AG04449 (cell line): ENCODE results near the gene TRPC6.

Experiments used
- CTCF ChIA-PET: fragments of 350-600 bp; formaldehyde crosslinking; extraction: SDS; loops from one replicate; lab custom pipeline; 2021; ENCODE audit warnings: antibody characterized with exemption; lab: Yijun Ruan, JAX
- POLR2A ChIA-PET: fragments of 400-600, 350-600 bp; formaldehyde crosslinking; extraction: SDS; loops from one replicate; lab custom pipeline; 2020; ENCODE audit warnings: antibody characterized with exemption, inconsistent platforms; lab: Yijun Ruan, JAX
- DNase-seq: peaks from one replicate; pipeline ENCODE4 v3.0.0-alpha.2; 2010; ENCODE audit warnings: low read depth, low spot score
- H3K4me3 ChIP-seq: 2 replicates; pipeline ENCODE4 v1.5.1; 2011; ENCODE audit warnings: low read depth, mild to moderate bottlenecking, control low read depth, low read length
- TF ChIP-seq, protein P1 (sequence below): IDR thresholded peaks from one replicate; pipeline ENCODE4 v1.5.1; 2011; ENCODE audit warnings: mild to moderate bottlenecking, moderate library complexity, low read length, control low read depth, inconsistent platforms; ENCODE audit not compliant: insufficient read depth; ENCODE audit errors: missing control alignments

The TRPC6 gene

DNA sequence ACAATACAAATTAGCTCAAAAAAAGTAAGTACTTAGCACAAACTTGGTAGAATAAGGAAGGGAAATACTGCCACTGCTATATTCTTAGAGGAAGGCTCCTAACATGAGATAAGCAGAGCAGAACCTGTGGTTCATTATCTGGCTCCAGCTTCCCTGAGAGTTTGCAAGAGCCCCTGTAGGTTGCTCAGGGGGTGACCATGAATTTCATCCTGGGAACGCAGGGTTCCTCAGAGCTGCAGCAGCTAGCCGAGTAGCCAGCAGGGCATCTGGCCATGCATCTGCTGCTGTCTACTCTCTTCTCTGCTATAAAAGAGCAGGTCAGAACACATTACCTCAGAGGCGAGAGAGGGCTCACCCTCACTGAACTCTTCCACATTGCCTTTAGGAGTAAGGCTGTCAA, 67.3 kb downstream of the TRPC6 start:
- POLR2A ChIA-PET, result no interaction called here
- TF ChIP-seq, protein P1, sequence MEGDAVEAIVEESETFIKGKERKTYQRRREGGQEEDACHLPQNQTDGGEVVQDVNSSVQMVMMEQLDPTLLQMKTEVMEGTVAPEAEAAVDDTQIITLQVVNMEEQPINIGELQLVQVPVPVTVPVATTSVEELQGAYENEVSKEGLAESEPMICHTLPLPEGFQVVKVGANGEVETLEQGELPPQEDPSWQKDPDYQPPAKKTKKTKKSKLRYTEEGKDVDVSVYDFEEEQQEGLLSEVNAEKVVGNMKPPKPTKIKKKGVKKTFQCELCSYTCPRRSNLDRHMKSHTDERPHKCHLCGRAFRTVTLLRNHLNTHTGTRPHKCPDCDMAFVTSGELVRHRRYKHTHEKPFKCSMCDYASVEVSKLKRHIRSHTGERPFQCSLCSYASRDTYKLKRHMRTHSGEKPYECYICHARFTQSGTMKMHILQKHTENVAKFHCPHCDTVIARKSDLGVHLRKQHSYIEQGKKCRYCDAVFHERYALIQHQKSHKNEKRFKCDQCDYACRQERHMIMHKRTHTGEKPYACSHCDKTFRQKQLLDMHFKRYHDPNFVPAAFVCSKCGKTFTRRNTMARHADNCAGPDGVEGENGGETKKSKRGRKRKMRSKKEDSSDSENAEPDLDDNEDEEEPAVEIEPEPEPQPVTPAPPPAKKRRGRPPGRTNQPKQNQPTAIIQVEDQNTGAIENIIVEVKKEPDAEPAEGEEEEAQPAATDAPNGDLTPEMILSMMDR, result no peak

DNA sequence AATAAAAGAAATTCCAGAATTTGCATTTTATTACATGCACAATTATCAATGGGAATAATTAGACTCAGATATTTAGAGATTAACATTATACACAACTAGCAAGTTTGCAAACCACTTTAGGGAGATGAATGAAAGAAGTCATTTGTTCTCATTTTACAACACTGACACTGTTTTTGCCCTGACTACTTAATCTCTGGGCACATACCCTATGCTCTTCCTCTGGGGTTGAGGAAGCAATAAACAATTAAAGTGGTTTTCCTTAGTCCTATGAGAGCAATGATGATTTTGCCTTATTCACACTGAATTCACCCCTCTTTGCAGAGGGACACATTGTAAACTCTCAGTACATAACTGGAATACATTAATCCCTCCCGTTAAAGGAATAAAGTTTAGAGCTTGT, 72.7 kb downstream of the TRPC6 start:
- no peak overlapping the region for H3K4me3 ChIP-seq
- ChIA-PET POLR2A (no interaction called here), CTCF (no interaction called here)
- DNase-seq, result no peak
- TF ChIP-seq, protein P1, result no peak

More for the DNA sequence above, 67.3 kb downstream of the TRPC6 start:
- no peak overlapping the region for H3K4me3 ChIP-seq
- DNase-seq, result no peak
- CTCF ChIA-PET, result no interaction called here

DNA sequence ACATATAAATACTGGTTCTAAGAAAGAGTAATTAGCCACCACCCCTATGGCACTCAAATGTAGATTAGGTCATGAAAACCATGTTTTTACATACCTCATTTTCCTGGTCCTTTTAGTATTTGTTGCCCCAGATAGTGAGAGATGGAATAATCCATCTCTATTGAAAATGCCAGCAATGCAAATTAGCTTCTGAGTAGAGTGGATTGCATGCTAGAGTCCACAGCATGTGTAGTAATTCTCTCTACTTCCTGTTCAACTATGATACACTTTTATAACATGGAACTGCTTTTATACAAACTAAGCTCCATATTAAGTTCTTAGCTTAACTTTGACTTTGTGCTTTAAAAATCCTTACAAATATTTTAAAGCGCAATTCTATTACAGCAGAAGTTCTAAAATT, 73.2 kb downstream of the TRPC6 start:
- CTCF ChIA-PET, result no interaction called here
- TF ChIP-seq, protein P1, result no peak
- POLR2A ChIA-PET, result no interaction called here
- DNase-seq, result no peak
- no peak overlapping the region for H3K4me3 ChIP-seq

DNA sequence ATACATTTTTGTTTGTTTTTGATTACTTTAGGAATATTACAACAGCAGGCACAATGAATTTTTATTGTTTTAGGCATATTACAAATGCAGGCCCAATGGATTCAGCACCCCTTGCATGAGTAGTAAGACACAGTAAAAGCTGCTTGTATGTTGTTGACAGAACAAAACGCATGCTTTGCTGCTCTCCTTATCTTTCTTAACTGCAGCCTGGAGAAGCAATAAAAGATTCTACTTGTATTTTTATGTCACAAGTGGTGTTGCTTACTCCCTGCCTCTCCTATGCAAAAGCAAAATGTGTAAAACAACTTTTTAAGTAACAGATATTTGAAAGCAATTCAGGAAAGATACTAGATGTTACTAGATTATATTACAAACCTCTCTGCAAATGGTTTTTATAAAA, 73.9 kb downstream of the TRPC6 start:
- no peak overlapping the region for H3K4me3 ChIP-seq
- no peak for DNase-seq
- TF ChIP-seq, protein P1, result no peak
- POLR2A ChIA-PET, result no interaction called here
- CTCF ChIA-PET, result no interaction called here

DNA sequence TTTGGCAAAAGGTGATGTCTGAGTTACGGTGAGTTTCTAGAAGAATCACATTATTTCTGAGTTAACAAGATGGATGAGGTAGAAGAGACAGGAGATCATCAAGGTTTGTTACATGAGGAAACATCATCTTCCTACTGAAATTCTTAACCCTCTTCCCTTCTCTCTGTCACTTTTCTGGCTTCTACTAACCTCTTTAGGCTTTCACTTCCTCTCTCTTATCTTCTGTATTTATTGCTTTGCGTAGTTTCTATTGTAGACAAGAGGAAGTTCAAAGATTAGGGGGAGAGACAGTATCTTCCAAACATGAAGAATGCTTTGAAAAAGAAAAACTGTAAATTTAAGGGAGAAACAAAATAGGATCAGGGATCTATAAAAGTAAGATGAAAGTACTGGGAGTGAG, 75.4 kb downstream of the TRPC6 start:
- CTCF ChIA-PET, result no interaction called here

DNA sequence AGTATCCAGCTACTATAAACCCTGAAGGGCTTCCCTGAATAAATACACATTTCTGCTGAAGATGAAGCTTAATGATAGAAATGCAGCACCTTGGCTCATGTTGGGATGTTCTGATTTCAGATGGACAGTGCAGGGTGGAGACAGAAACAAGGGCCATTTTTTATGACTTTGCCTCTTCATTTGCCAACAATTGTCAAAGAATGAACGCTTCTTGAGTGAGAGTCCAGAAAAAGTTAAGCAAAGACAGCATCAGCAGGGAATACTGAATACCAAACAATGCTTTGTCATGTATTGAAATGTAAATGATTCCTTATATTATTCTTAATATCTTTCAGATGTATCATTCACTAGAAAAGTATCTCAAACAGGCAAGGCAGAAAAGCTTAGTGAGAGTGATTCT, 84.9 kb downstream of the TRPC6 start:
- POLR2A ChIA-PET, result no interaction called here

More for the DNA sequence above, 75.4 kb downstream of the TRPC6 start:
- H3K4me3 ChIP-seq, result no peak overlapping the region
- POLR2A ChIA-PET, result no interaction called here
- no peak for DNase-seq
- TF ChIP-seq, protein P1, result no peak

More for the DNA sequence above, 84.9 kb downstream of the TRPC6 start:
- TF ChIP-seq, protein P1, result no peak
- CTCF ChIA-PET, result no interaction called here
- H3K4me3 ChIP-seq, result no peak overlapping the region
- DNase-seq, result no peak
